GM23248 (cell line): ENCODE measurements around the gene CMKLR1. TPM values are rescaled to one million over a fixed set of nuclear protein-coding genes. Genes with fewer than 3 reads are reported as not detected.

ENCODE experiments used
- DNase-seq: peaks from one replicate; pipeline ENCODE4 v3.0.0-alpha.2; 2015
- H2AFZ ChIP-seq: fragments of 200-600 bp; sonication (generic); 2 replicates; pipeline ENCODE4 v1.6.1; 2016; ENCODE audit warnings: antibody characterized with exemption
- H3F3A ChIP-seq: fragments of 200-600 bp; sonication (generic); 2 replicates; pipeline ENCODE4 v1.6.1; 2016; ENCODE audit warnings: mild to moderate bottlenecking, antibody characterized with exemption, mixed run types; ENCODE audit not compliant: insufficient read depth
- H3K27ac ChIP-seq: fragments of 200-600 bp; sonication (generic); 2 replicates; pipeline ENCODE4 v1.5.1; 2016; ENCODE audit warnings: mild to moderate bottlenecking
- H3K27me3 ChIP-seq: fragments of 200-600 bp; sonication (generic); replicated peaks from 2 replicates; pipeline ENCODE4 v1.6.1; 2016; ENCODE audit warnings: mild to moderate bottlenecking; ENCODE audit not compliant: insufficient read depth
- H3K36me3 ChIP-seq: fragments of 200-600 bp; sonication (generic); 2 replicates; pipeline ENCODE4 v1.6.1; 2016; ENCODE audit warnings: low read depth, mild to moderate bottlenecking
- H3K4me1 ChIP-seq: fragments of 200-600 bp; sonication (generic); 2 replicates; pipeline ENCODE4 v1.6.1; 2016; ENCODE audit warnings: mild to moderate bottlenecking; ENCODE audit not compliant: insufficient read depth
- H3K4me2 ChIP-seq: fragments of 200-600 bp; sonication (generic); one replicate; pipeline ENCODE4 v1.6.1; 2016; ENCODE audit warnings: mild to moderate bottlenecking; ENCODE audit not compliant: unreplicated experiment
- H3K4me3 ChIP-seq: fragments of 200-600 bp; sonication (generic); 2 replicates; pipeline ENCODE4 v1.5.1; 2016; ENCODE audit warnings: mild to moderate bottlenecking
- H3K79me2 ChIP-seq: fragments of 200-600 bp; sonication (generic); 2 replicates; pipeline ENCODE4 v1.6.1; 2016; ENCODE audit warnings: mild to moderate bottlenecking; ENCODE audit not compliant: insufficient read depth
- H3K9ac ChIP-seq: fragments of 200-600 bp; sonication (generic); 2 replicates; pipeline ENCODE4 v1.6.1; 2016; ENCODE audit warnings: mild to moderate bottlenecking
- H3K9me2 ChIP-seq: fragments of 200-600 bp; sonication (generic); 2 replicates; pipeline ENCODE4 v1.6.1; 2016; ENCODE audit warnings: mixed run types, mild to moderate bottlenecking, moderate library complexity; ENCODE audit not compliant: insufficient read depth
- H3K9me3 ChIP-seq: fragments of 200-600 bp; sonication (generic); one replicate; pipeline ENCODE4 v1.6.1; 2017; ENCODE audit warnings: low read depth
- H4K20me1 ChIP-seq: fragments of 200-600 bp; sonication (generic); 2 replicates; pipeline ENCODE4 v1.6.0; 2016; ENCODE audit not compliant: insufficient read depth
- EZH2 ChIP-seq: fragments of 200-600 bp; sonication (generic); IDR thresholded peaks from 2 replicates; pipeline ENCODE4 v1.6.1; 2018; ENCODE audit warnings: antibody characterized with exemption, mild to moderate bottlenecking; ENCODE audit not compliant: insufficient read depth, poor library complexity, severe bottlenecking
- EZH2phosphoT487 ChIP-seq: fragments of 200-600 bp; sonication (generic); IDR thresholded peaks from 2 replicates; pipeline ENCODE4 v1.6.1; 2018; ENCODE audit warnings: antibody characterized with exemption, moderate library complexity, mild to moderate bottlenecking, low read depth; ENCODE audit not compliant: insufficient read depth
- WGBS, 2 experiments: methylation state at CpG; one replicate each; pipeline ENCODE4 v1.1.6; 2015 to 2017; ENCODE audit warnings: low lambda C conversion rate in 2 of 2, low coverage in 1 of 2; ENCODE audit errors: missing lambda C conversion rate in 2 of 2; 5-methylcytosine and 5-hydroxymethylcytosine counted together
- in situ Hi-C: fragments of 300-500 bp; cut with MboI; formaldehyde crosslinking; loops from 2 replicates; pipeline ENCODE4 v1.15.0; 2020
- polyA plus RNA-seq: library from polyadenylated mRNA; unstranded; fragments of >200 nt; fragmentation: Nextera tagmentation; extraction: Ambion mirVana; gene quantifications from 2 replicates; pipeline ENCODE4 v1.2.1, GENCODE V29; 2016
- total RNA-seq: library from RNA; depleted of rRNA; stranded (reverse); fragments of >200 nt; shearing (Covaris generic); gene quantifications from 2 replicates; pipeline ENCODE4 v1.2.3, GENCODE V29; 2014

The CMKLR1 gene
- total and polyA plus RNA-seq, 2 experiments from 2014 or later = 1.9 to 2.9 TPM

GRCh38 chr12:108313606-108314351 is 25.3 kb downstream of the CMKLR1 start:
- no peaks in the 10 kb centered on the region for H3K36me3 ChIP-seq
- no peaks in the 10 kb centered on the region for H4K20me1 ChIP-seq
- no peaks in the 10 kb centered on the region for H3K27me3 ChIP-seq
- TF ChIP-seq EZH2phosphoT487 = no peak
- no peak for TF ChIP-seq EZH2
- H3K9me3 ChIP-seq = no peaks in the 10 kb centered on the region
- no peak overlapping the region for H3K4me2 ChIP-seq
- no peaks in the 10 kb centered on the region for H3K9me2 ChIP-seq
- no peak overlapping the region for H3K4me3 ChIP-seq
- H3K27ac ChIP-seq = no peak overlapping the region
- peaks cover under 1% of the 10 kb centered on the region; the same call in 1 of the 2 replicates for H3K4me1 ChIP-seq
- no peak overlapping the region for H3K9ac ChIP-seq
- no peak overlapping the region for H2AFZ ChIP-seq
- no peaks in the 10 kb centered on the region for H3K79me2 ChIP-seq
- WGBS, 2 experiments = 52 to 56% methylated on average over 7 of the region's 7 CpGs
- DNase-seq = no peak
- in situ Hi-C loops = no loop called here
- H3F3A ChIP-seq = no peaks in the 10 kb centered on the region

- Histone ChIP-seq H3K36me3 (no peaks in the 10 kb centered on the region), H3K4me2 (no peak overlapping the region), H3K4me3 (no peak overlapping the region), H3K79me2 (no peaks in the 10 kb centered on the region), H3K9me2 (no peaks in the 10 kb centered on the region), H3K4me1 (peaks cover 6% of the 10 kb centered on the region; the same call in 1 of the 2 replicates), H3K9me3 (no peaks in the 10 kb centered on the region), H3K27me3 (no peaks in the 10 kb centered on the region), H4K20me1 (no peaks in the 10 kb centered on the region), H3F3A (no peaks in the 10 kb centered on the region), H3K9ac (no peak overlapping the region), H3K27ac (no peak overlapping the region), H2AFZ (no peak overlapping the region)
- TF ChIP-seq EZH2phosphoT487 (no peak), EZH2 (no peak)
- 75 to 77% methylated on average over 3 of the region's 3 CpGs for WGBS, 2 experiments
- in situ Hi-C loops = no loop called here
- peak; percentile 10 for DNase-seq
Observed at GRCh38 chr12:108313241-108313605, 25.9 kb downstream of the CMKLR1 start.

GRCh38 chr12:108312693-108313189 is 26.4 kb downstream of the CMKLR1 start:
- H3K4me3 ChIP-seq = no peak overlapping the region
- in situ Hi-C loops = no loop called here
- H3K27ac ChIP-seq = no peak overlapping the region
- H3K36me3 ChIP-seq = no peaks in the 10 kb centered on the region
- no peaks in the 10 kb centered on the region for H3K9me2 ChIP-seq
- H3K4me2 ChIP-seq = no peak overlapping the region
- WGBS, 2 experiments = 60 to 68% methylated on average over 5 of the region's 5 CpGs
- no peaks in the 10 kb centered on the region for H3F3A ChIP-seq
- no peak overlapping the region for H3K9ac ChIP-seq
- TF ChIP-seq EZH2phosphoT487 (no peak), EZH2 (no peak)
- no peaks in the 10 kb centered on the region for H4K20me1 ChIP-seq
- H2AFZ ChIP-seq = no peak overlapping the region
- peak; percentile 53 for DNase-seq
- no peaks in the 10 kb centered on the region for H3K9me3 ChIP-seq
- no peaks in the 10 kb centered on the region for H3K79me2 ChIP-seq
- peaks cover 11% of the 10 kb centered on the region for H3K4me1 ChIP-seq
- no peaks in the 10 kb centered on the region for H3K27me3 ChIP-seq

- H3K4me1 ChIP-seq = peaks cover 17% of the 10 kb centered on the region
- H3K27ac ChIP-seq = no peak overlapping the region
- WGBS, 2 experiments = 69 to 73% methylated on average over 7 of the region's 7 CpGs
- H3K27me3 ChIP-seq = no peaks in the 10 kb centered on the region
- TF ChIP-seq EZH2phosphoT487 (no peak), EZH2 (no peak)
- H3K36me3 ChIP-seq = no peaks in the 10 kb centered on the region
- H4K20me1 ChIP-seq = no peaks in the 10 kb centered on the region
- no peak overlapping the region for H2AFZ ChIP-seq
- in situ Hi-C loops = no loop called here
- no peak overlapping the region for H3K9ac ChIP-seq
- no peak overlapping the region for H3K4me3 ChIP-seq
- H3K9me2 ChIP-seq = no peaks in the 10 kb centered on the region
- no peaks in the 10 kb centered on the region for H3K79me2 ChIP-seq
- no peak overlapping the region for H3K4me2 ChIP-seq
- H3F3A ChIP-seq = no peaks in the 10 kb centered on the region
- no peaks in the 10 kb centered on the region for H3K9me3 ChIP-seq
- no peak for DNase-seq
Observed at GRCh38 chr12:108312073-108312659, 26.9 kb downstream of the CMKLR1 start.
